ENCODE results near the gene TNFRSF21. TPM values are rescaled to one million over a fixed set of nuclear protein-coding genes. Genes with fewer than 3 reads are reported as not detected.

Gene TNFRSF21
- total and polyA plus RNA-seq, 7 donors: 2.7 to 22.3 (median 6.2) TPM

DNA sequence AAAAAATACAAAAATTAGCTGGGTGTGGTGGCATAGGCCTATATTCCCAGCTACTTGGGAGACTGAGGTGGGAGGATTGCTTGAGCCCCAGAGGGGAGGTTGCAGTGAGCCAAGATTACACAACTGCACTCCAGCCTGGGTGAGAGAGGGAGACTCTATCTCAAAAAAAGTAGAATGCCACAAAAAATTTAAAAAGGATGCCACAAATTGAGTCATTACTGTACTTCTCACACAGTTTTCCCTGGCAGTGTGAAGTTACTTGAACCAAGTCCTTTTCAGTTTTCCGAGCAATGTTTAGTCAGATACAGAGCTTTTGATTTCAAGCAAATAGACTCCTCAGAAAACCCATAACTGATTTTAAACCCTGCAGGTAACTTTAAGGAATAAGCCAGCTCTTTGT is 53.3 kb downstream of the TNFRSF21 start:
- H3K36me3 ChIP-seq (ENCODE audit: insufficient read depth in 1 of 2, low read depth in 1 of 2): no peaks in the 10 kb centered on the region
- TF ChIP-seq, protein P1, sequence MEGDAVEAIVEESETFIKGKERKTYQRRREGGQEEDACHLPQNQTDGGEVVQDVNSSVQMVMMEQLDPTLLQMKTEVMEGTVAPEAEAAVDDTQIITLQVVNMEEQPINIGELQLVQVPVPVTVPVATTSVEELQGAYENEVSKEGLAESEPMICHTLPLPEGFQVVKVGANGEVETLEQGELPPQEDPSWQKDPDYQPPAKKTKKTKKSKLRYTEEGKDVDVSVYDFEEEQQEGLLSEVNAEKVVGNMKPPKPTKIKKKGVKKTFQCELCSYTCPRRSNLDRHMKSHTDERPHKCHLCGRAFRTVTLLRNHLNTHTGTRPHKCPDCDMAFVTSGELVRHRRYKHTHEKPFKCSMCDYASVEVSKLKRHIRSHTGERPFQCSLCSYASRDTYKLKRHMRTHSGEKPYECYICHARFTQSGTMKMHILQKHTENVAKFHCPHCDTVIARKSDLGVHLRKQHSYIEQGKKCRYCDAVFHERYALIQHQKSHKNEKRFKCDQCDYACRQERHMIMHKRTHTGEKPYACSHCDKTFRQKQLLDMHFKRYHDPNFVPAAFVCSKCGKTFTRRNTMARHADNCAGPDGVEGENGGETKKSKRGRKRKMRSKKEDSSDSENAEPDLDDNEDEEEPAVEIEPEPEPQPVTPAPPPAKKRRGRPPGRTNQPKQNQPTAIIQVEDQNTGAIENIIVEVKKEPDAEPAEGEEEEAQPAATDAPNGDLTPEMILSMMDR (IDR thresholded peaks at IDR 0.05): no peak
- H3K9me3 ChIP-seq: no peaks in the 10 kb centered on the region
- no peak overlapping the region for H3K27ac ChIP-seq
- no peaks in the 10 kb centered on the region for H3K4me1 ChIP-seq
- intact Hi-C loops (cut with DNase I): no loop called here
- 90% methylated on average over 1 of the region's 1 CpG for WGBS, 3 donors
- H3K27me3 ChIP-seq (ENCODE audit: insufficient read depth in 3 of 3, low read length in 2 of 3): no peaks in the 10 kb centered on the region
- no peak for DNase-seq
- H3K4me3 ChIP-seq: no peak overlapping the region
- ATAC-seq: no peak

DNA sequence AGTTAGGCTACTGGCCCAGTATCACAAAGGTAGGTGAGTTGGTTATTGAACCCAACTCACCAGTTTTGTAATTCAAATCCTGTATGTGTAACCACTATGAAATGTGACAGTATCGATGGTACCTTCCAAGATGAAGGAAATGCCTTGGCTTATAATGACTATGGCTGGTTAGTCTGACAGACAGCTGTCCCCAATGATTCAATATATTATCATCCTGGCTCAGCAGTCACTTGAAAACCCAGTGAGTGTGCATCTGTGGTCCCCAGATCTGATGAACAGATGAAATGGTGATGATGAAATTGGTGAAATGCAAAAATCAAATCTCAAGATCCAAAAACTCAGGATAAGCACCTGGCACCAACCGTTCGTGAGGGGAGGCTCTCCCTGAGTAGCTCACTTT is 54.8 kb downstream of the TNFRSF21 start:
- TF ChIP-seq, protein P1 (IDR thresholded peaks at IDR 0.05): no peak
- intact Hi-C loops (cut with DNase I): no loop called here
- Histone ChIP-seq H3K4me3 (no peak overlapping the region), H3K27me3 (ENCODE audit: insufficient read depth in 3 of 3, low read length in 2 of 3) (no peaks in the 10 kb centered on the region), H3K36me3 (ENCODE audit: insufficient read depth in 1 of 2, low read depth in 1 of 2) (no peaks in the 10 kb centered on the region), H3K4me1 (no peaks in the 10 kb centered on the region), H3K9me3 (no peaks in the 10 kb centered on the region), H3K27ac (no peak overlapping the region)
- 70 to 81% (median 79%) methylated on average over 3 of the region's 3 CpGs for WGBS, 3 donors
- ATAC-seq: no peak
- DNase-seq: no peak

DNA sequence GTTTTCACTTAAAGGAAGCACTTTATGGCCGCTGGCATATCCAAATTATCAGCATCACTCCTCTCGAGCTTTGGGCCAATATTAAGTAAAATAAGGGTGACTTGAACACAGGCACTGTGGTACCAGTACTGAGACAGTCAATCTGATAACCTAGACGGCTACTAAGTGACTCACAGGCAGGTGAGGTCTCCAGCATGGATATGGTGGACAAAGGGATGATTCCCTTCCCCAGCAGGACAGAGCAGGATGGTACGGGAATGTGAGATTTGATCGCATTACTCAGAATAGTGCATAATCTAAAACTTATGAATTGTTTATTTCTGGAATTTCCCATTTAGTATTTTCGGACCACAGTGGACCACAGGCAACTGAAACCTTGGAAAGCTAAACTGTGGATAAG is 55.7 kb downstream of the TNFRSF21 start:
- H3K27me3 ChIP-seq (ENCODE audit: insufficient read depth in 3 of 3, low read length in 2 of 3): no peaks in the 10 kb centered on the region
- ATAC-seq: no peak

DNA sequence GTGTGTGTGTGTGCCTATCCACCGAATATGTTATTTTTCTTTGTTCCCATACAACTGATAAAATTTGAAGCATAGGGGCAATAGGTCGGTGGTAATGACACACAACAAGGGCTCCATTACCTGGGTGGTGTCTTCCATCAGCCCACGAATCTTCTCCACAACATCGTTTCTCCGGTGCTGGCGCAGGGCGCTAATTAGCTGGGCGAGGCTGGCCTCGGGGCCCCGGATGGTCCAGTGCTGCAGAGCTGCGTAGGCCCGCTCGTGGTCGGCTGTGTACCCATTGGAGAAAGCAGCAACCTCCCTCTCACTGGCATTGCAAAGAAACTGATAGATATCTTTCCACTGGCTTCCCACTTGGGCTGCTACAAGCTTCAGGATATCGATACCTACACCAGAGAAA is 56.6 kb downstream of the TNFRSF21 start:
- no peaks in the 10 kb centered on the region for H3K27me3 ChIP-seq (ENCODE audit: insufficient read depth in 3 of 3, low read length in 2 of 3)
- no peaks in the 10 kb centered on the region for H3K9me3 ChIP-seq
- 94 to 96% (median 96%) methylated on average over 15 of the region's 15 CpGs for WGBS, 3 donors
- H3K36me3 ChIP-seq (ENCODE audit: insufficient read depth in 1 of 2, low read depth in 1 of 2): no peaks in the 10 kb centered on the region
- H3K27ac ChIP-seq: no peak overlapping the region
- intact Hi-C loops (cut with DNase I): no loop called here
- no peaks in the 10 kb centered on the region for H3K4me1 ChIP-seq
- H3K4me3 ChIP-seq: no peak overlapping the region
- ATAC-seq: no peak
- TF ChIP-seq, protein P1 (IDR thresholded peaks at IDR 0.05): no peak
- DNase-seq: no peak

More for the DNA sequence above, 55.7 kb downstream of the TNFRSF21 start:
- Histone ChIP-seq H3K27ac (no peak overlapping the region), H3K4me1 (no peaks in the 10 kb centered on the region), H3K36me3 (ENCODE audit: insufficient read depth in 1 of 2, low read depth in 1 of 2) (no peaks in the 10 kb centered on the region), H3K4me3 (no peak overlapping the region), H3K9me3 (no peaks in the 10 kb centered on the region)
- TF ChIP-seq, protein P1 (IDR thresholded peaks at IDR 0.05): no peak
- 92 to 94% (median 94%) methylated on average over 6 of the region's 6 CpGs for WGBS, 3 donors
- no peak for DNase-seq
- intact Hi-C loops (cut with DNase I): no loop called here

DNA sequence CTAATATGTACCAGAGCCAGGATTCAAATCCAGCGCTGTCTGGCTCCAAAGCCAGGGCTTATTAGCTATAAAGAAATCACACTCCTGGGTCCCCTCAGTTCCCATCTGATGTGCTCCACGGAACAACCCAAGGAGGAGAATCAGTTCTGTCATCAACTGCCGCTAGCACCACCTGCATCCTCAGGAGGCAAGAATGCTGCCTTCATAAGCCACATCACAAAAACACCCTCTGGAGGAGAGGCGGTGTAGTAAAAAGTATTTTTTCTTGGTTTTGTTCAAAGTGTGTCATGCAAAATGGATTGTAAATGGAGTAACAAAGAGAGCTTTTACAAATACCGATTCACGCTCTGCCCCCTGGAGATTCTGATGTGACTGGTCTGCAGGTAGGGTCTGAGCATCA is 57.1 kb downstream of the TNFRSF21 start:
- no peak overlapping the region for H3K27ac ChIP-seq
- no peak for DNase-seq
- H3K27me3 ChIP-seq (ENCODE audit: insufficient read depth in 3 of 3, low read length in 2 of 3): no peaks in the 10 kb centered on the region
- 91 to 97% (median 95%) methylated on average over 6 of the region's 6 CpGs for WGBS, 3 donors
- TF ChIP-seq, protein P1 (IDR thresholded peaks at IDR 0.05): no peak
- no peak for ATAC-seq
- no peaks in the 10 kb centered on the region for H3K36me3 ChIP-seq (ENCODE audit: insufficient read depth in 1 of 2, low read depth in 1 of 2)
- H3K4me3 ChIP-seq: no peak overlapping the region
- intact Hi-C loops (cut with DNase I): no loop called here
- no peaks in the 10 kb centered on the region for H3K4me1 ChIP-seq
- H3K9me3 ChIP-seq: no peaks in the 10 kb centered on the region

Data from psoas muscle (tissue), 8 donors.